ENCODE measurements around the gene CLCNKA.
"Not testable (repeated sequence)": the region's sequence is repeated elsewhere in the genome, so short reads cannot be mapped to it uniquely, and the experiment has no call there.

CLCNKA gene

GRCh38 chr1:16047791-16048475, 26.1 kb downstream of the CLCNKA start:
- TF ChIP-seq, protein P1, sequence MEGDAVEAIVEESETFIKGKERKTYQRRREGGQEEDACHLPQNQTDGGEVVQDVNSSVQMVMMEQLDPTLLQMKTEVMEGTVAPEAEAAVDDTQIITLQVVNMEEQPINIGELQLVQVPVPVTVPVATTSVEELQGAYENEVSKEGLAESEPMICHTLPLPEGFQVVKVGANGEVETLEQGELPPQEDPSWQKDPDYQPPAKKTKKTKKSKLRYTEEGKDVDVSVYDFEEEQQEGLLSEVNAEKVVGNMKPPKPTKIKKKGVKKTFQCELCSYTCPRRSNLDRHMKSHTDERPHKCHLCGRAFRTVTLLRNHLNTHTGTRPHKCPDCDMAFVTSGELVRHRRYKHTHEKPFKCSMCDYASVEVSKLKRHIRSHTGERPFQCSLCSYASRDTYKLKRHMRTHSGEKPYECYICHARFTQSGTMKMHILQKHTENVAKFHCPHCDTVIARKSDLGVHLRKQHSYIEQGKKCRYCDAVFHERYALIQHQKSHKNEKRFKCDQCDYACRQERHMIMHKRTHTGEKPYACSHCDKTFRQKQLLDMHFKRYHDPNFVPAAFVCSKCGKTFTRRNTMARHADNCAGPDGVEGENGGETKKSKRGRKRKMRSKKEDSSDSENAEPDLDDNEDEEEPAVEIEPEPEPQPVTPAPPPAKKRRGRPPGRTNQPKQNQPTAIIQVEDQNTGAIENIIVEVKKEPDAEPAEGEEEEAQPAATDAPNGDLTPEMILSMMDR (IDR thresholded peaks at IDR 0.05; ENCODE audit: borderline replicate concordance, insufficient read depth, low read depth, low read length), result no peak
- H3K4me3 ChIP-seq (ENCODE audit: low read depth, low read length), result no peak overlapping the region

GRCh38 chr1:16048573-16049189, 26.8 kb downstream of the CLCNKA start:
- no peak overlapping the region for H3K4me3 ChIP-seq (ENCODE audit: low read depth, low read length)
- TF ChIP-seq, protein P1 (IDR thresholded peaks at IDR 0.05; ENCODE audit: borderline replicate concordance, insufficient read depth, low read depth, low read length), result no peak

DNA sequence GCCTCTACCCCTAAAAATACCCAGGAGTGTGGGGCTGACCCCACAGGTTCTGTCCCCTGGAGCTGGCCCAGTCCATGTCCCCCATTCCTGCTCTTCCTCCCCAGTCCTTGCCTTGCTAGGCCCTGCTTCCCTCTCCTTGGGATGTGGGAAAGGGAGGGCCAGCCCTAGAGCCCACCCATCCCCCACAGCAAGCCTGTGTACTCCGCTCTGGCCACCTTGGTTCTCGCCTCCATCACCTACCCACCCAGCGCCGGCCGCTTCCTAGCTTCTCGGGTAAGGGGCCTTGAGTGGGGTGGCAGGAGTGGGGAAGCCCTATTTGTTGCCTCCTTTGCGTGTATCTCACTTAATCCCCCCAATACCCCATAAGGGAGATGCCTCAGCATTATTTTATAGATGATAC, 28.5 kb downstream of the CLCNKA start:
- TF ChIP-seq, protein P1 (IDR thresholded peaks at IDR 0.05; ENCODE audit: borderline replicate concordance, insufficient read depth, low read depth, low read length), result no peak
- no peak overlapping the region for H3K4me3 ChIP-seq (ENCODE audit: low read depth, low read length)

DNA sequence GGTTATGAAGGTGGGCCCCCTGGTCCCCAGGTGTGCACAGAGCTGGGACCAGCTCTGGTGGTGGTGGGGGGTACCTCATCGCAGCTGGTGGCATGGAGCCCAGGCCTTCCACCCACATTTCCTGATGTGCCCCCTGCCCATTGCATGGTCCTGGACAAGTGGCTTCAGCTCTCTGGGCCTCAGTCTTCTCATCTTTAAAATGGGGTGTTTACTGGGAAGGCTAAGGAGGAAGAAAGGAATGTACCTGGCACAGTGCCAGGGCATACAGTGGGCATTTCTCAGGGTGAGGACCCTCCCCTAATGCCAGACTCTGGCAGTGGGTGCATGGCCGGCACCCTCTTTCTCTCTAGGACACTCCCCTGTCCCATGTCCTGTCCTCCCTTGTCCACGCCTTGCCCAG, 29.2 kb downstream of the CLCNKA start:
- no peak overlapping the region for H3K4me3 ChIP-seq (ENCODE audit: low read depth, low read length)
- TF ChIP-seq, protein P1 (IDR thresholded peaks at IDR 0.05; ENCODE audit: borderline replicate concordance, insufficient read depth, low read depth, low read length), result no peak

- not testable (repeated sequence) for H3K4me3 ChIP-seq (ENCODE audit: low read depth, low read length)
Measured at GRCh38 chr1:16051949-16052348, 30.1 kb downstream of the CLCNKA start.

- TF ChIP-seq, protein P1 (IDR thresholded peaks at IDR 0.05; ENCODE audit: borderline replicate concordance, insufficient read depth, low read depth, low read length), result no peak
- H3K4me3 ChIP-seq (ENCODE audit: low read depth, low read length), result no peak overlapping the region
Measured at GRCh38 chr1:16053781-16054502, 32.1 kb downstream of the CLCNKA start.

GRCh38 chr1:16054598-16055540, 33.0 kb downstream of the CLCNKA start:
- no peak overlapping the region for H3K4me3 ChIP-seq (ENCODE audit: low read depth, low read length)
- TF ChIP-seq, protein P1 (IDR thresholded peaks at IDR 0.05; ENCODE audit: borderline replicate concordance, insufficient read depth, low read depth, low read length), result no peak

All from GM12875 (cell line).